HEK293T (cell line): ENCODE results near the gene KIAA1210.
A peak's percentile ranks its signal among the peaks of the same experiment; 100 is the strongest.

ENCODE experiments used
- CTCF ChIA-PET: fragments of 350-600 bp; formaldehyde crosslinking; extraction: SDS; loops from one replicate; lab custom pipeline; 2021; ENCODE audit warnings: antibody characterized with exemption, inconsistent platforms; lab: Yijun Ruan, JAX
- POLR2A ChIA-PET: fragments of 350-600 bp; formaldehyde crosslinking; extraction: SDS; loops from one replicate; lab custom pipeline; 2020; ENCODE audit warnings: antibody characterized with exemption, inconsistent platforms; lab: Yijun Ruan, JAX
- DNase-seq: peaks from one replicate; pipeline ENCODE4 v3.0.0; 2012; ENCODE audit warnings: mixed read lengths; ENCODE audit errors: extremely low spot score
- ARNT ChIP-seq: fragments of 450-650 bp; IDR thresholded peaks from 2 replicates; pipeline ENCODE4 v1.6.1; 2017; ENCODE audit warnings: mild to moderate bottlenecking
- BHLHE40 ChIP-seq: fragments of 450-650 bp; IDR thresholded peaks from 2 replicates; pipeline ENCODE4 v1.6.1; 2016; ENCODE audit warnings: mild to moderate bottlenecking, moderate library complexity, borderline replicate concordance
- CTBP1 ChIP-seq: fragments of 450-650 bp; IDR thresholded peaks from 2 replicates; pipeline ENCODE4 v1.6.1; 2016; ENCODE audit warnings: borderline replicate concordance
- ELF4 ChIP-seq: fragments of 450-650 bp; IDR thresholded peaks from 2 replicates; pipeline ENCODE4 v1.6.1; 2017; ENCODE audit warnings: antibody characterized with exemption
- FOXA1 ChIP-seq: fragments of 450-650 bp; IDR thresholded peaks from 2 replicates; pipeline ENCODE4 v1.6.1; 2016; ENCODE audit warnings: mild to moderate bottlenecking
- FOXK2 ChIP-seq: fragments of 450-650 bp; IDR thresholded peaks from 2 replicates; pipeline ENCODE4 v1.6.1; 2016; ENCODE audit warnings: mild to moderate bottlenecking
- FOXM1 ChIP-seq: fragments of 450-650 bp; IDR thresholded peaks from 2 replicates; pipeline ENCODE4 v1.6.1; 2017; ENCODE audit warnings: mild to moderate bottlenecking, borderline replicate concordance
- HDGF ChIP-seq: fragments of 450-650 bp; IDR thresholded peaks from 2 replicates; pipeline ENCODE4 v1.6.1; 2017; ENCODE audit warnings: antibody characterized with exemption, borderline replicate concordance
- L3MBTL2 ChIP-seq: fragments of 450-650 bp; conservative IDR thresholded peaks from 2 replicates; pipeline ENCODE4 v1.6.1; 2016; ENCODE audit warnings: mild to moderate bottlenecking
- LEF1 ChIP-seq: fragments of 450-650 bp; IDR thresholded peaks from 2 replicates; pipeline ENCODE4 v1.6.1; 2017; ENCODE audit warnings: mild to moderate bottlenecking, borderline replicate concordance
- NFRKB ChIP-seq: fragments of 450-650 bp; IDR thresholded peaks from 2 replicates; pipeline ENCODE4 v1.6.1; 2016; ENCODE audit warnings: mild to moderate bottlenecking, moderate library complexity
- PKNOX1 ChIP-seq: fragments of 450-650 bp; IDR thresholded peaks from 2 replicates; pipeline ENCODE4 v1.6.1; 2016
- SP1 ChIP-seq: fragments of 450-650 bp; IDR thresholded peaks from 2 replicates; pipeline ENCODE4 v1.6.1; 2017
- SUZ12 ChIP-seq: fragments of 450-650 bp; IDR thresholded peaks from 2 replicates; pipeline ENCODE4 v1.6.1; 2016; ENCODE audit warnings: mild to moderate bottlenecking
- TARDBP ChIP-seq: fragments of 450-650 bp; IDR thresholded peaks from 2 replicates; pipeline ENCODE4 v1.6.1; 2016
- ZNF384 ChIP-seq: fragments of 450-650 bp; IDR thresholded peaks from 2 replicates; pipeline ENCODE4 v1.6.1; 2016

The KIAA1210 gene

GRCh38 chrX:119069128-119069527, 58.5 kb downstream of the KIAA1210 start:
- TF ChIP-seq SP1 (no peak), PKNOX1 (no peak), ARNT (no peak), FOXM1 (no peak), TARDBP (no peak), HDGF (no peak), CTBP1 (no peak), L3MBTL2 (no peak), BHLHE40 (no peak), FOXK2 (no peak), ZNF384 (no peak), LEF1 (no peak), FOXA1 (no peak), SUZ12 (no peak), NFRKB (no peak)
- CTCF ChIA-PET, result interaction anchor here (0.6 kb wide), 1 partner anchor 327 kb away, joined by 3 read pairs; no protein-coding TSS in a partner anchor
- no peak for DNase-seq
- POLR2A ChIA-PET, result no interaction called here

- DNase-seq, result peak; percentile 82
- TF ChIP-seq ZNF384 (peak; percentile 95), PKNOX1 (no peak)
- CTCF ChIA-PET, result interaction anchor here (0.6 to 1.9 kb wide), 6 partner anchors 33 to 258 kb away, joined by 3 to 10 read pairs (median 4); no protein-coding TSS in a partner anchor
- POLR2A ChIA-PET, result no interaction called here
These were observed 60.4 kb downstream of the KIAA1210 start for GRCh38 chrX:119067023-119067739.

- ChIA-PET CTCF (interaction anchor here (0.5 kb wide), 1 partner anchor 139 kb away, joined by 3 read pairs; no protein-coding TSS in a partner anchor), POLR2A (no interaction called here)
- TF ChIP-seq LEF1 (no peak), ARNT (no peak), BHLHE40 (no peak), HDGF (no peak), FOXA1 (no peak), ELF4 (no peak), ZNF384 (no peak), CTBP1 (no peak), FOXK2 (no peak), NFRKB (no peak)
- DNase-seq, result no peak
These were observed 64.2 kb downstream of the KIAA1210 start for GRCh38 chrX:119063428-119063827.

- CTCF ChIA-PET, result interaction anchor here (0.5 to 1.1 kb wide), 2 partner anchors 138 to 216 kb away, joined by 3 read pairs; no protein-coding TSS in a partner anchor
- TF ChIP-seq SP1 (no peak), HDGF (no peak), LEF1 (no peak), TARDBP (no peak), FOXK2 (no peak), ZNF384 (no peak), FOXM1 (no peak), FOXA1 (no peak)
- peak; percentile 32 for DNase-seq
- POLR2A ChIA-PET, result no interaction called here
These were observed 64.8 kb downstream of the KIAA1210 start for GRCh38 chrX:119062750-119063374.

GRCh38 chrX:119055687-119056086, 71.9 kb downstream of the KIAA1210 start:
- ChIA-PET CTCF (interaction anchor here (1.1 kb wide), 2 partner anchors 10 to 217 kb away, joined by 3 to 5 read pairs; no protein-coding TSS in a partner anchor), POLR2A (no interaction called here)
- TF ChIP-seq SP1, result no peak
- DNase-seq, result no peak

- no peak for DNase-seq
- TF ChIP-seq SP1, result no peak
- no peak for TF ChIP-seq NFRKB
- TF ChIP-seq ARNT, result no peak
- no peak for TF ChIP-seq ELF4
- no peak for TF ChIP-seq SUZ12
- TF ChIP-seq LEF1, result no peak
- TF ChIP-seq BHLHE40, result no peak
- no peak for TF ChIP-seq HDGF
- TF ChIP-seq L3MBTL2, result no peak
- no peak for TF ChIP-seq TARDBP
- TF ChIP-seq PKNOX1, result no peak
- TF ChIP-seq FOXM1, result no peak
- no peak for TF ChIP-seq FOXK2
- TF ChIP-seq CTBP1, result no peak
- TF ChIP-seq ZNF384, result no peak
- TF ChIP-seq FOXA1, result no peak
- ChIA-PET POLR2A (no interaction called here), CTCF (no interaction called here)
These were observed 81.7 kb downstream of the KIAA1210 start for GRCh38 chrX:119045884-119046283.
